K562 (cell line): Measurements from ENCODE around the gene ACBD6. TPM values are rescaled to one million over a fixed set of nuclear protein-coding genes. Genes with fewer than 3 reads are reported as not detected.

ENCODE experiments used
- ATAC-seq: fragments of 200-7000 bp; cut with Tn5 transposase; 3 replicates; pipeline ENCODE4 v1.9.1; 2020; ENCODE audit warnings: moderate library complexity
- BruUV-seq: library from RNA; stranded (reverse); fragments of 400-500 nt; replicated peaks from 2 replicates; lab custom pipeline; 2021; lab: Mats Ljungman, UMichigan
- CTCF ChIA-PET: fragments of 300-600 bp; formaldehyde crosslinking; extraction: SDS; loops from one replicate; lab custom pipeline; 2021; ENCODE audit warnings: low intra/inter-chr PET ratio; lab: Yijun Ruan, JAX
- POLR2A ChIA-PET: fragments of 300-600, 350-650 bp; sonication (Branson Sonifier 250); formaldehyde crosslinking; extraction: SDS; loops from one replicate; lab custom pipeline; 2021; ENCODE audit warnings: antibody characterized with exemption, inconsistent platforms; lab: Yijun Ruan, JAX
- DNase-seq, 4 experiments: peaks; one replicate each; pipeline versions ENCODE4 v3.0.0 to v3.0.0-alpha.2; 2011 to 2018; ENCODE audit warnings: low spot score in 3 of 4, mixed read lengths in 3 of 4; ENCODE audit errors: extremely low read depth in 1 of 4
- FAIRE-seq: peaks from 2 replicates; lab custom pipeline; 2011; peaks lifted over from hg19 to GRCh38; lab: Jason Lieb, UNC
- H2AFZ ChIP-seq: 2 replicates; pipeline ENCODE4 v1.6.0; 2011; ENCODE audit warnings: low read depth, low read length, control low read depth, inconsistent platforms
- H3K27ac ChIP-seq: fragments of 200-600 bp; 3 replicates; pipeline ENCODE4 v1.8.0; 2011; ENCODE audit warnings: low read depth, mild to moderate bottlenecking, control low read depth, inconsistent platforms, low read length, moderate library complexity, mixed read lengths; ENCODE audit errors: extremely low read depth
- H3K27me3 ChIP-seq, 2 experiments: fragments of 300-600 bp in 1 of 2; 2 replicates in 1 of 2; 3 replicates in 1 of 2; pipeline versions ENCODE4 v1.6.0 to v1.8.0; 2011; ENCODE audit warnings: inconsistent platforms in 2 of 2, low read length in 2 of 2, mild to moderate bottlenecking in 1 of 2, mixed read lengths in 1 of 2, moderate library complexity in 1 of 2; ENCODE audit not compliant: control insufficient read depth in 2 of 2, insufficient read depth in 2 of 2
- H3K36me3 ChIP-seq: fragments of 300-600 bp; 3 replicates; pipeline ENCODE4 v1.8.0; 2011; ENCODE audit warnings: mild to moderate bottlenecking, low read length, inconsistent platforms; ENCODE audit not compliant: control insufficient read depth, insufficient read depth
- H3K4me1 ChIP-seq, 2 experiments: fragments of 200-600 bp in 1 of 2; replicated peaks in 1 of 2; 2 replicates in 1 of 2; 3 replicates in 1 of 2; pipeline versions ENCODE4 v1.5.1 to v1.8.0; 2011; ENCODE audit warnings: inconsistent platforms in 2 of 2, low read length in 2 of 2, mild to moderate bottlenecking in 1 of 2, mixed read lengths in 1 of 2, moderate library complexity in 1 of 2; ENCODE audit not compliant: control insufficient read depth in 2 of 2, insufficient read depth in 2 of 2
- H3K4me2 ChIP-seq: 2 replicates; pipeline ENCODE4 v1.6.1; 2011; ENCODE audit warnings: low read length, control low read depth, inconsistent platforms, mixed read lengths; ENCODE audit not compliant: insufficient read depth
- H3K4me3 ChIP-seq: fragments of 200-600 bp; sonication (generic), shearing (Covaris generic); 2 replicates; pipeline ENCODE4 v1.5.1; 2016; ENCODE audit warnings: control low read depth, inconsistent platforms
- H3K79me2 ChIP-seq: fragments of 200-600 bp; 3 replicates; pipeline ENCODE4 v1.8.0; 2011; ENCODE audit warnings: low read length, inconsistent platforms; ENCODE audit not compliant: control insufficient read depth, insufficient read depth
- H3K9ac ChIP-seq, 2 experiments: 2 replicates each; pipeline versions ENCODE4 v1.6.0 to v1.6.1; 2011; ENCODE audit warnings: low read depth in 2 of 2, low read length in 2 of 2, control low read depth in 1 of 2, inconsistent platforms in 1 of 2, mild to moderate bottlenecking in 1 of 2, mixed read lengths in 1 of 2; ENCODE audit not compliant: insufficient read depth in 1 of 2
- H3K9me1 ChIP-seq: one replicate; pipeline ENCODE4 v1.6.0; 2011; ENCODE audit warnings: inconsistent platforms, mild to moderate bottlenecking, low read length, moderate library complexity; ENCODE audit not compliant: control insufficient read depth, insufficient read depth
- H3K9me3 ChIP-seq: replicated peaks from 2 replicates; pipeline ENCODE4 v1.5.1; 2011; ENCODE audit warnings: low read depth, low read length, inconsistent platforms; ENCODE audit not compliant: control insufficient read depth, insufficient read depth
- H4K20me1 ChIP-seq: replicated peaks from 2 replicates; pipeline ENCODE4 v1.6.1; 2011; ENCODE audit warnings: low read length, inconsistent platforms, mixed read lengths; ENCODE audit not compliant: control insufficient read depth, insufficient read depth
- CTBP1 ChIP-seq: fragments of 450-650 bp; IDR thresholded peaks from 2 replicates; pipeline ENCODE4 v1.6.1; 2016; ENCODE audit warnings: borderline replicate concordance
- EGR1 ChIP-seq: fragments of 450-650 bp; conservative IDR thresholded peaks from 2 replicates; pipeline ENCODE4 v1.6.1; 2017; ENCODE audit warnings: mild to moderate bottlenecking
- ESRRA ChIP-seq: fragments of 450-650 bp; IDR thresholded peaks from 2 replicates; pipeline ENCODE4 v1.6.1; 2014; ENCODE audit warnings: low read depth, mild to moderate bottlenecking, moderate library complexity, borderline replicate concordance
- HDAC3 ChIP-seq: fragments of 450-650 bp; IDR thresholded peaks from 2 replicates; pipeline ENCODE4 v1.6.1; 2018; ENCODE audit warnings: borderline replicate concordance, mild to moderate bottlenecking, moderate library complexity; ENCODE audit not compliant: partially characterized antibody
- POLR3A ChIP-seq: IDR thresholded peaks from 2 replicates; pipeline ENCODE4 v1.6.1; 2011; ENCODE audit warnings: borderline replicate concordance, mild to moderate bottlenecking, moderate library complexity; ENCODE audit not compliant: insufficient read length, insufficient read depth; ENCODE audit errors: extremely low read depth
- SMAD4 ChIP-seq: fragments of 250-450 bp; sonication (Bioruptor Pico); conservative IDR thresholded peaks from 2 replicates; pipeline ENCODE4 v1.8.0; 2021; ENCODE audit warnings: inconsistent platforms, mild to moderate bottlenecking, moderate library complexity
- ZFP91 ChIP-seq: sonication (generic); formaldehyde crosslinking; IDR thresholded peaks from 2 replicates; pipeline ENCODE4 v1.8.0; 2022; ENCODE audit warnings: mild to moderate bottlenecking, missing genetic modification reagents
- ZNF217 ChIP-seq: sonication (generic); formaldehyde crosslinking; IDR thresholded peaks from 2 replicates; pipeline ENCODE4 v1.8.0; 2022; ENCODE audit warnings: mild to moderate bottlenecking, missing genetic modification reagents
- ZNF263 ChIP-seq: sonication (generic); formaldehyde crosslinking; IDR thresholded peaks from 2 replicates; pipeline ENCODE4 v1.8.0; 2022; ENCODE audit warnings: mild to moderate bottlenecking, missing genetic modification reagents, borderline replicate concordance
- WGBS: fragments of 100-300 bp; shearing (Covaris generic); methylation state at CpG from one replicate; pipeline ENCODE4 v1.1.6; 2016; ENCODE audit warnings: low coverage, mixed read lengths; ENCODE audit not compliant: insufficient coverage; ENCODE audit errors: missing lambda C conversion rate; 5-methylcytosine and 5-hydroxymethylcytosine counted together
- in situ Hi-C: fragments of 300-500 bp; cut with MboI; formaldehyde crosslinking; loops from 4 replicates; pipeline ENCODE4 v1.15.0; 2018; ENCODE audit warnings: inconsistent platforms, mixed read lengths
- intact Hi-C: fragments of 100-400 bp; cut with micrococcal nuclease; formaldehyde crosslinking; loops from 2 replicates; pipeline ENCODE4 v1.14.2; 2022
- polyA plus RNA-seq, 8 experiments: library from polyadenylated mRNA; depleted of rRNA in 4 of 8; stranded (reverse) in 5 of 8; unstranded in 3 of 8; fragments of >200 nt; fragmentation: Nextera tagmentation in 2 of 8; fragmentation: Illumina TruSeq in 1 of 8; extraction: Ambion mirVana in 2 of 8; extraction: Trizol in 1 of 8; gene quantifications; 2 replicates each; pipeline versions ENCODE4 v1.2.1 to v1.2.3, GENCODE V29; 2011 to 2014; ENCODE audit warnings: inconsistent platforms in 1 of 8, missing spikeins in 1 of 8
- total RNA-seq, 7 experiments: library from RNA; depleted of rRNA in 6 of 7; stranded (reverse); fragments of >200 nt in 6 of 7; fragmentation: Illumina TruSeq in 2 of 7; extraction: Trizol in 2 of 7; gene quantifications; 2 replicates each; pipeline versions ENCODE4 v1.2.1 to v1.2.3, GENCODE V29; 2011 to 2021; ENCODE audit warnings: low replicate concordance in 1 of 7
- TF ChIP-seq, protein P1 (sequence below), 2 experiments: fragments of 450-650 bp; IDR thresholded peaks; 2 replicates each; pipeline ENCODE4 v1.6.1; 2016

Gene ACBD6
- total and polyA plus RNA-seq, 9 of the 15 experiments (the other 6 are each of a cell fraction or from before 2014, with no cell fraction given): 16.9 to 107 (median 77.7) TPM

DNA sequence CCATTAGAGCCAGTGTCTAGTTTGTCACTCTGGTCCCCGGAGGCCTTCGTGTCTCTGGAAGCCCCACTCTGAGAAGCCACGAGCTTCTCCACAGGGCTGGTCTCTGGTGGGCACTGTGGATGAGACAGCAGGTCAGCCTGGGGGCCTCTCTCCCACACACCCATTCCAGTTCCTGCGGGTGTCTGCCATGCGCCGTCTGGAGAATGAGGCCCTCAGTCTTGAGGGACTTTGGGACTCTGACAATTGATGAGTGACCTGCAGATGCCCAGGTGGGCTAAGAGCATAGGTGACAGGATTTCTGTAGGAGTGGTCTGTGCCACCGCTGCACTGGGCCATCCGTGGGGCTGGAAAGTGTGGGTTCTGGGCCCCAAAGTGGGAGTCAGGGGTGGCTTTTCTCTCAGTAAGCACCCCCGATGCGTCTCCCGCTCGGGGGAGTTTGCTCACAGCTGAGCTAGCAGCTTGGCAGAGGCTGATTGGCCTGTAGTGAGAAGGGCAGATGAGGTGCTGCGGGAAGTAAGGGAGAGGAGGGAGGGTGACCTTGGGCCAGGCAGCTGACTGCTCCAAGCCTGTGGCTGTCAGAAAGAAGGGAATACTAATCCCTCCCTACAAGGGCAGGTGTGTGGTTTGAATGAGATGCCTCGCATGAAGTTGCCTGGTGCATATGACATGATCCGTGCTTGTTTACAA is 245.9 kb downstream of the ACBD6 start:
- in situ Hi-C loops: loop anchor here (25.0 kb wide), 1 partner anchor 906 kb away; no protein-coding TSS in a partner anchor
- H3K27me3 ChIP-seq: peaks cover 46 to 73% of the 10 kb centered on the region in 2 experiments; a peak in 4 of 5 replicates
- no peak overlapping the region for H3K27ac ChIP-seq
- no peak overlapping the region; a peak in 1 of 4 replicates for H3K9ac ChIP-seq
- H3K36me3 ChIP-seq: no peaks in the 10 kb centered on the region
- WGBS: 10% methylated on average over 14 of the region's 15 CpGs
- H3K9me3 ChIP-seq: no peaks in the 10 kb centered on the region
- H2AFZ ChIP-seq: no peak overlapping the region
- ChIA-PET CTCF (no interaction called here), POLR2A (no interaction called here)
- DNase-seq (no peak), ATAC-seq (no peak), FAIRE-seq (no peak)
- no peaks in the 10 kb centered on the region for H3K9me1 ChIP-seq
- peaks cover 4% of the 10 kb centered on the region; the same call in 1 of the 2 replicates for H4K20me1 ChIP-seq
- H3K4me1 ChIP-seq: peaks cover 0 to 35% of the 10 kb centered on the region in 2 experiments; a peak in 2 of 5 replicates
- TF ChIP-seq SMAD4 (CRISPR knock-in tag) (no peak), POLR3A (no peak), ZNF217 (CRISPR knock-in tag) (no peak), ZFP91 (CRISPR knock-in tag) (no peak), ZNF263 (CRISPR knock-in tag) (no peak), EGR1 (no peak), CTBP1 (peak; percentile 13; the same call in 1 of the 2 replicates), ESRRA (peak; percentile 73), HDAC3 (no peak)
- TF ChIP-seq, protein P1, sequence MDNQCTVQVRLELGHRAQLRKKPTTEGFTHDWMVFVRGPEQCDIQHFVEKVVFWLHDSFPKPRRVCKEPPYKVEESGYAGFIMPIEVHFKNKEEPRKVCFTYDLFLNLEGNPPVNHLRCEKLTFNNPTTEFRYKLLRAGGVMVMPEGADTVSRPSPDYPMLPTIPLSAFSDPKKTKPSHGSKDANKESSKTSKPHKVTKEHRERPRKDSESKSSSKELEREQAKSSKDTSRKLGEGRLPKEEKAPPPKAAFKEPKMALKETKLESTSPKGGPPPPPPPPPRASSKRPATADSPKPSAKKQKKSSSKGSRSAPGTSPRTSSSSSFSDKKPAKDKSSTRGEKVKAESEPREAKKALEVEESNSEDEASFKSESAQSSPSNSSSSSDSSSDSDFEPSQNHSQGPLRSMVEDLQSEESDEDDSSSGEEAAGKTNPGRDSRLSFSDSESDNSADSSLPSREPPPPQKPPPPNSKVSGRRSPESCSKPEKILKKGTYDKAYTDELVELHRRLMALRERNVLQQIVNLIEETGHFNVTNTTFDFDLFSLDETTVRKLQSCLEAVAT (IDR thresholded peaks at IDR 0.05): no peak
- H3K4me2 ChIP-seq: no peak overlapping the region
- BruUV-seq: no TSS peak
- intact Hi-C loops: no loop called here
- no peak overlapping the region for H3K4me3 ChIP-seq
- H3K79me2 ChIP-seq: no peaks in the 10 kb centered on the region
